ENCODE results near the gene PRKCB.

Gene PRKCB

GRCh38 chr16:23866621-23867020 lies 30.8 kb downstream of the PRKCB start:
- DNase-seq, result no peak

- no peak for DNase-seq
Measured at GRCh38 chr16:23867566-23867965, 31.8 kb downstream of the PRKCB start.

- no peak for DNase-seq
Measured at GRCh38 chr16:23868136-23868535, 32.4 kb downstream of the PRKCB start.

GRCh38 chr16:23869052-23869451 lies 33.3 kb downstream of the PRKCB start:
- DNase-seq, result peak in 2 of 5 experiments; percentile 30 to 37

GRCh38 chr16:23871924-23872323 lies 36.1 kb downstream of the PRKCB start:
- no peak for DNase-seq

GRCh38 chr16:23874613-23875294 lies 39.0 kb downstream of the PRKCB start:
- no peak for DNase-seq

- no peak for DNase-seq
Measured at GRCh38 chr16:23876256-23876896, 40.6 kb downstream of the PRKCB start.

GRCh38 chr16:23877107-23878070 lies 41.6 kb downstream of the PRKCB start:
- DNase-seq, result peak in 1 of 5 experiments; percentile 24

GRCh38 chr16:23879735-23880373 lies 44.1 kb downstream of the PRKCB start:
- DNase-seq, result no peak

GRCh38 chr16:23889189-23889588 lies 53.4 kb downstream of the PRKCB start:
- no peak for DNase-seq

- DNase-seq, result no peak
Measured at GRCh38 chr16:23893986-23894385, 58.2 kb downstream of the PRKCB start.

GRCh38 chr16:23895052-23895451 lies 59.3 kb downstream of the PRKCB start:
- no peak for DNase-seq

GRCh38 chr16:23896832-23897821 lies 61.3 kb downstream of the PRKCB start:
- DNase-seq, result peak in 1 of 5 experiments; percentile 22

GRCh38 chr16:23898682-23899430 lies 63.1 kb downstream of the PRKCB start:
- no peak for DNase-seq

- no peak for DNase-seq
Measured at GRCh38 chr16:23899869-23900268, 64.1 kb downstream of the PRKCB start.

- DNase-seq, result no peak
Measured at GRCh38 chr16:23900480-23901177, 64.8 kb downstream of the PRKCB start.

- DNase-seq, result no peak
Measured at GRCh38 chr16:23901178-23902033, 65.6 kb downstream of the PRKCB start.

GRCh38 chr16:23902034-23902747 lies 66.4 kb downstream of the PRKCB start:
- no peak for DNase-seq

Measured in T-helper 2 cell (primary cell).